Fibroblast of lung (primary cell): Measurements from ENCODE around the gene ZSWIM4.

Source experiments
- EZH2 ChIP-seq: IDR thresholded peaks from 2 replicates; pipeline ENCODE4 v1.5.1; 2012; ENCODE audit warnings: low read length, control low read depth, mild to moderate bottlenecking; ENCODE audit errors: missing control alignments
- TF ChIP-seq, protein P1 (sequence below), 2 donors: IDR thresholded peaks in 1 of 2; conservative IDR thresholded peaks in 1 of 2; 1 replicate in 1 of 2; 2 replicates in 1 of 2; pipeline ENCODE4 v1.5.1; 2011 to 2012; ENCODE audit warnings: low read length in 2 of 2, control low read depth in 1 of 2, inconsistent platforms in 1 of 2, low read depth in 1 of 2, mild to moderate bottlenecking in 1 of 2

DNA sequence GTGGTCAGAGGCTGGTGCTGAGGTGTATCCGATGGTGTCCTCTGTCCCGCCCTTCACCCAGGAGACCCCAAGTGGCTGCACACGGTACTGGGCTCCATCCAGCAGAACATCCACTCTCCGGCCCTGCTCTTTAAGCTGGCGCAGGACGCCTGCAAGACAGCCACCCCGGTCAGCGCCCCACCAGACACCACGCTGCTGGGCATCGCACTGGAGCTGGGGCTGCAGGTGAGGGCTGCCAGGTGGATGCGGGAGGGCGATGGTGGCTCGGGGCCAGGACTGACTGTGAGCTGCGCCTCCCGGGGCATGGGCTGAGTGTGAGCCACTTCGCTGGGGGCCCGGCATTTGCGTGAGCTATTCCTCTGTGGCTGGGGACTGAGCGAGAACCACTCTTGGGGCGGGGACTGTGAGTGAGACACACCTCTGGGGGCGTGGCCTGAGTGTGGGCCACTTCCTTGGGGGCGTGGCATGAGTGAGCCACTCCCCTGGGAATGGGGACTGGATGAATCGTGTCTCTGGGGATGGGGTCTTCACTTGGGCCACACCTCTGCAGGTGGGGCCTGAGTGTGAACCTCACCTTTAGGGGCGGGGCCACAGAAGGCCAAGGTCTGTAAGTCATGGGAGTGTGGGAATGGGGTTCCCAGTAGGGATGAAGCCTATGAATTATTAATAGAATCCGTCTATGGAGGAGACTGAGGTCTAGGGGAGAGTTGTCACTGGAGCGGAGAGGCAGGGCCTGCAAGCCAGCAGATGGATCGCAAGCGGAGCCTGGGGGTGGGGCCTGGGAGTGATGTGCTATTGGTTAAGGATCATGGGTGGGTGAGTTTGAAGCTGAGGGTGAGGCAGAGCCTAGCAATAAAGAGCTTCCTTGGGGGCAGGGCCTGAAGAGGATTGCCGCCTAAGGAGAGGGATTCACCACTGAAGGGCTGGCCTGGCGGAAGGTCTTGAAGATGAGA lies 30.5 kb downstream of the ZSWIM4 start:
- TF ChIP-seq, protein P1, sequence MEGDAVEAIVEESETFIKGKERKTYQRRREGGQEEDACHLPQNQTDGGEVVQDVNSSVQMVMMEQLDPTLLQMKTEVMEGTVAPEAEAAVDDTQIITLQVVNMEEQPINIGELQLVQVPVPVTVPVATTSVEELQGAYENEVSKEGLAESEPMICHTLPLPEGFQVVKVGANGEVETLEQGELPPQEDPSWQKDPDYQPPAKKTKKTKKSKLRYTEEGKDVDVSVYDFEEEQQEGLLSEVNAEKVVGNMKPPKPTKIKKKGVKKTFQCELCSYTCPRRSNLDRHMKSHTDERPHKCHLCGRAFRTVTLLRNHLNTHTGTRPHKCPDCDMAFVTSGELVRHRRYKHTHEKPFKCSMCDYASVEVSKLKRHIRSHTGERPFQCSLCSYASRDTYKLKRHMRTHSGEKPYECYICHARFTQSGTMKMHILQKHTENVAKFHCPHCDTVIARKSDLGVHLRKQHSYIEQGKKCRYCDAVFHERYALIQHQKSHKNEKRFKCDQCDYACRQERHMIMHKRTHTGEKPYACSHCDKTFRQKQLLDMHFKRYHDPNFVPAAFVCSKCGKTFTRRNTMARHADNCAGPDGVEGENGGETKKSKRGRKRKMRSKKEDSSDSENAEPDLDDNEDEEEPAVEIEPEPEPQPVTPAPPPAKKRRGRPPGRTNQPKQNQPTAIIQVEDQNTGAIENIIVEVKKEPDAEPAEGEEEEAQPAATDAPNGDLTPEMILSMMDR (conservative IDR thresholded peaks at IDR 0.05 in 1 of 2, IDR thresholded peaks at IDR 0.05 in 1 of 2; ENCODE audit: low read depth in 1 of 2, low read length in 2 of 2) = no peak
- no peak for TF ChIP-seq EZH2
